ENCODE results near the gene ZSCAN30.

GRCh38 chr18:35278085-35278484 is 11.9 kb downstream of the ZSCAN30 start:
- TF ChIP-seq CTCF (IDR thresholded peaks at IDR 0.05) = no peak
- no peak for TF ChIP-seq POLR2A (IDR thresholded peaks at IDR 0.05)
